ENCODE data around the gene TBC1D17.

Gene TBC1D17

DNA sequence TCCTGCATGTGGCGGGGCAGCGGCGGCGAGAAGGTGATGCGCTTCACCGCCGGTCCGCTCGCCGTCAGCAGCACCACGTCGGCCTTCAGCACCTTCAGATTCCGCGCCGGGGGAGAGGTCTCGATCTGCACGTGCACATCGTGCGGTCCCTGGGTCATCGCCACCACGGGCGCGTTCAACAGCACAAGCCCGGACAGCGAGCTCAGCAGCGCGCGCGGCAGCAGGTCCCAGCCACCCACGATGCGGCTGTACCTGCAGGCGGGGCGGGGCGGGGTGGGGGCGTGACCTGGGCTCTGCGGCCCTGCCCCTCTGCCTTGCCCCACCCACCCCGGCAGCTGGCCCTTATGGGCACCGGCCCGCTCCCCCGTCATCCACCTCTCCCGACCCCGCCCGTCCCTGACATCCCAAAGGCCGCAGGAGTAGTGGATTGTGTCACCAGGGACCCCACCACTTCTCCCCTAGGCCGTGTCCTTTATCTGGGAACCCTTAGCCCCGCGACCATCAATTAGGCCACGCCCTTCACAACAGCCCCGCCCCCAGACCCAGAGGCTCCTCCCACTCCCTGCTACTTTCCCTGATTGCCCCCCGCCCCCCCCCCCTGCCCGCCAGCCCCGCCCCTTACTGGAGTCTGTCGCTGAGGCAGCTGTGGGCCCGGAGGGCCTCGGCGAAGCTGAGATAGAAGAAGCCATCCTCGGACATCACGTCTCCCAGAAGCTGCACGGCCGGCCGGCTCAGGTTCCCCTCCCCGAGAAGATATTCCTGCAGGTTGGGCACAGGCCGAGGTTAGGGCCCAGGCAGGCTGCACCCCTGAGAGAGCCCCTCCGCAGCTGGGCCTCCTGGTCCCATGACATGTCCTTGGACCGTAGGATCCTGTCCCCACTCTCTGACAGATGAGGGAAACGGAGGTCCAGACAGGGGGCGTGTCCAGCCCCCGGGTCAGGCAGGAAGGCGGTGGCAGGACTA, 13.1 kb downstream of the TBC1D17 start:
- in situ Hi-C loops (cut with HindIII; ENCODE audit: low sequenced_read_pairs), result no loop called here

DNA sequence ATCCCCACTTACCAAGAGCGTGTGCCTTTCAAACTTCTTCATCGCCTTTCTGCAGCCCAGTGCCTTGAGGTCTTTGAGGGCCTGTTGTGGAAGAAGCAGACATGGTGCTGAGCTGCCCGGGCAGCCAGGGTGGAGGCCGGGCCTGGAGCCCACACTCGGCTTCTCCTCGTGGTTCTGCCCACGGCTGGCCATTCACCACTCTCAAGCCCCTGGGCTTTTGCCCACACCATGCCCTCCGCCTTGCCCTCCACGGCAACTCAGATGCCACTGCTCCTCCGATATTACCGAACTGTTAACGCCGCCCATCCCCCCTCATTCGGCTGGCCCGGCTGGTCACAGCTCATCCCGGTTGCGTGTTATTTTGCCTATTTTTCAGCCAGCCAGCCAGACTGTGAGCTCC, 13.9 kb downstream of the TBC1D17 start:
- in situ Hi-C loops (cut with HindIII; ENCODE audit: low sequenced_read_pairs), result no loop called here

DNA sequence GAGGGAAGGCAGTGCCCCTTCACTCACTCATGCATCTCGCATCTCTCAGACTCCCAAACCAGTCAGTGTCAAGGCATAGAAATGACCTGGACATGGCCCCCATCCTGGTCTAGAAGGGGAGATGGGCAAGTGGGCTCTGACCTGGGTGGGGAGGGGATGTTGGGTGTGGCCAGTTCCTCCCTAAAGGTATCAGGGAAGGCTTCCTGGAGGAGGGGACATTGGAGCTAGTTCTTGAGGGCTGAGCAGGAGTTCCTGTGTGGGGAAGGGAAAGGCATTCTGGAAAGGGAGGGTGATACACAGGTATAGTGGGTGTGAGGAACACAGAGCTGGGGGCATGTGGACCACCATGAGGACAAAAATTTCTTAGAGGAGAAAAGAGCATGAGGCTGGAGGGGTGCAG, 15.2 kb downstream of the TBC1D17 start:
- in situ Hi-C loops (cut with HindIII; ENCODE audit: low sequenced_read_pairs), result no loop called here

DNA sequence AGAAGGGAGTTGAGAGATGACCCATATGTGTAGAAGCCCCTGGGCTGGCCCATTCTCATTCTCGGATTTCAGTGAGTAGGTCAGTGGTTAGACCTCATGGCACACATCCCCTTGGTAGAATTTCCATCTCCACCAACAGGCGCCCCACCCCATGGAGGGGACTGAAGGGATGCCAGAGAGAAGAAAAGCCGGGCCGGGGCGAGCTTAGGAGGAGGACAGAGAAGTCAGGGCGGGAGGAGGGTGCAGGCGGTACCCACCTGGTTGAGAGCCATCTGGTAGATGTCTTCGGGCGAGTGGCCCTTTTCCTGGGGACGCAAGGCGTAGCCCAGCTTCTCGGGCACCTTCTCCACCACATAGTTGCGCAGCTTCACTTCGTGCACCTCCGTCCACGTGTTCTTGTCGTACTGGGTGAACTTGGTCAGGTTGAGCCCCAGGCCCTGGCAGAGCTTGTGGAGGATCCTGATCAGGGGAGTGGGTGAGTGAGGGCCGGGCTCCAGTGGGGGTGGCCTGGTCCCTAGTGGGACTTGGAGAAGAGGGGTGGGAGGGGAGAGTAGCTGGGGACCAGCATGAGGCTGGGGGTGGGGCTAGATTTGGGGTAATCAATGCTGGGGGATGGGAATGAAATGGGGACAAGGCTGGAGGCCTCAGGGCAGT, 16.6 kb downstream of the TBC1D17 start:
- in situ Hi-C loops (cut with HindIII; ENCODE audit: low sequenced_read_pairs), result no loop called here

DNA sequence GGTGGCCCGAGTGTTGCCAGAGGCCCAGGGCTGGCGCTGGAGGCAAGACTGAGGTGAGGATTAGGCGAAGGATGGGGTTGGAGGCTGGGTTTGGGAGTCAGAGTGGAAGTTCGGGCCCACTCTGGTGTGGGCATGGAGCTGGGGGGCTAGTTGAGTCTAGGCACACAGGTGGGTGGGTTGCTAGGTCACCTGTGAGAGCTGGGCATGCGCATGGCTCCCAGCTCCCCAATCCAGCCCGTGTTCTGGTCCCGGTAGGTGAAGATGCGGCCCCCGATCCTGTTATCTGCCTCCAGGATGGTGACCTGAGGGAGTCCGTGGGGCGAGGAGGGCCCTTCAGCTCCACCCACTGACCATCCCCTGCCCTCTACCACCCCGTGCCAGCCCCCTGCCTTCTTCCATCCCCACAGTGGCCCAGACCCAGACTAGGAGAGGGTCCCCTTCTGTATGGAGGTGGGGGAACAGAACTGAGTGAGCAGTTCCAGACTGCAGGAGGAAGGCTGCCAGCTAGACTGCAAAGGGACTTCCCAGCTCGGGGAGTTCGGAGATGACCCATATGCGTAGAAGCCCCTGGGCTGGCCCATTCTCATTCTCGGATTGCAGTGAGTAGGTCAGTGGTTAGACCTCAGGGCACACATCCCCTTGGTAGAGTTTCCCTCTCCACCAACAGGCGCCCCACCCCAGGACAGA, 17.5 kb downstream of the TBC1D17 start:
- in situ Hi-C loops (cut with HindIII; ENCODE audit: low sequenced_read_pairs), result no loop called here

DNA sequence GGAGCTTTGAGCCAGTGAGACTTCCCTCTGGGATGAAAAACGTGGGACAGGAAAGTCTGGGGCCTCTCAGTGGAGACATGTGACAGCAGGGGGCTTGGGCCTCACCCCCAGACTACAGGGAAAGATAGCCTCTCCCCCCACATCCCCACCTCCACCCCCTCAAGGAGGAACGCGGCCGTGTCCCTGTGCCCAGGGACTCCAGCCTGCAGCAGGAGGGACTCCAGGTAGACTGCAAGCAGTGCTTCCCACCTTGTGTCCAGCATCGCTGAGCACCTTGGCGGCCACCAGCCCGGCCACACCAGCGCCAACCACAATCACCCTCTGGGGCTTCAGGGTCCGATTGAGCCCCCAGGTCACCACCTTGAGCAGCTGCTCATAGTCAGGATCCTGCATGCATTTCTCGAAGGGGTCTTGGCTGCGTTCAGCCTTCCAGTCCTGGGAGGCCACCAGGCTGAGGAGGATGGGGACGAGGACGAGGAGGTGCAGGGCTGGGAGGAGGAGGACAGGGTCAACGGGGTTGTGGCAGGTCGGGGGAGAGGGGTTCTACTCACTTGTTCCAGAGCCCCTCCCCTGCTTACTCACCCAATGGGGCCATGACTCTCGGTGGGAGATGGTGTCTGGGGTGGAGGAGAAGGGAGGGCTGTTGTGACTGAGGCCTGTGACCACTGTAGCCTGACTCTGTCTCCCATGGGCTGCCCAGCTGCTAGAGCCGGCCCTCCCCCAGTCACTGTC, 18.2 kb downstream of the TBC1D17 start:
- in situ Hi-C loops (cut with HindIII; ENCODE audit: low sequenced_read_pairs), result no loop called here

DNA sequence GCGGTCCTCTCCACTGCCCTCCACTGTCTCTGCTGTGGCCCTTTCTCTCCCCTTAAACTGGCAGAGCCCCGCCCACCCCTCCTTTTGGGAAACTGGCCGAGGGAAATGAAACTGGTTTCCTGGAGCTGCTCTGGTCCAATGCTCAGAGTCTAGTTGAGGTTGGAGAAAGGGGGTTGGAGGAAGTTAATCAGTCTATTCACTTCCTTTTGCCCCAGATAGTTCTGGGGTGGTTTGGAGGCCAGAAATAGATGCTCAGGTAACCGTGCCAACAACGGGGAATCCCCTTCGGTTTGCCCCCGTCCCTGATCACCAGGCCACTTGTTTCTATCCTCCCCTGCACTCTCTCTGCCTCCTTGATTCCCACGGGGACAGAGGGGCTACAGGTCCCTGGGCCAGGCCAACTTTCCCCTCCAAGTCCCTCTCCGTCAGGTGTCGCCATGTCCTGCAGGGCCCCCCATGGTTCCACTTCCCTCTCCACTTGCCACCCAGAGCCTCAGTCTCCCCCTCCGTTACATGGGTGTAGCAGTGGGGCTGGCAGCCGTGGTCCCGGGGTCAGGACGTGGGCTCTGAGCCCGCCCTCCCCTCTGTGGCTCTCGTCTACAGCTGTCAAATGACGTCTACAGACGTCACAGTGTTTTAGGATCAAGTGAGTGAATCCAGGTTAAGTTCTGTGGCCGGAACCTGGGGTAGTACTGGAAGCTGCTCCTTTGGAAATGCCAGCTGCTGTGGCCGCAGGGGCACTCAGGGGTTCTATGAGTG, 19.5 kb downstream of the TBC1D17 start, which contains the start of gene IL4I1:
IL4I1 (minus strand) TSS at position 25 of the 759 bp plus-strand sequence. CDS start 727 bp downstream, outside the sequence.
- in situ Hi-C loops (cut with HindIII; ENCODE audit: low sequenced_read_pairs), result no loop called here

DNA sequence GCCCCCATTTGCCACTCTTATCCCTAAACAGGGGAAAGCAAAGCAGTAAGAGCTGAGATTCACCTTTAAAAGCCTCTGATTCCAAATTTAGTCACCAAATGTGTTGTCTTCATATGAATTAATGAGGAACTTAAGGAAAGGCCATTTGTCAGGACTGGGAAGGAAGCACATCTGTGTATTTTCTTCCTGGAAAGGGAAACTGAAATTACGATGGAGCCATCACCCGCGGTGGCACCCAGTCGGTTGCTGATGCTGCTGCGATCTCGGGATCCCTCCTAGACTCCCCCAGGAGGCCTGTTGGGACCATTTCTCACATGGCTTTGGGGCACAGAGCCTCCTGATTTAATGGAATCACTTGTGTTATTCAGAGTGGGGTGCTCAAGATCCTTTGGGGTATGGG, 26.6 kb downstream of the TBC1D17 start:
- in situ Hi-C loops (cut with HindIII; ENCODE audit: low sequenced_read_pairs), result no loop called here

DNA sequence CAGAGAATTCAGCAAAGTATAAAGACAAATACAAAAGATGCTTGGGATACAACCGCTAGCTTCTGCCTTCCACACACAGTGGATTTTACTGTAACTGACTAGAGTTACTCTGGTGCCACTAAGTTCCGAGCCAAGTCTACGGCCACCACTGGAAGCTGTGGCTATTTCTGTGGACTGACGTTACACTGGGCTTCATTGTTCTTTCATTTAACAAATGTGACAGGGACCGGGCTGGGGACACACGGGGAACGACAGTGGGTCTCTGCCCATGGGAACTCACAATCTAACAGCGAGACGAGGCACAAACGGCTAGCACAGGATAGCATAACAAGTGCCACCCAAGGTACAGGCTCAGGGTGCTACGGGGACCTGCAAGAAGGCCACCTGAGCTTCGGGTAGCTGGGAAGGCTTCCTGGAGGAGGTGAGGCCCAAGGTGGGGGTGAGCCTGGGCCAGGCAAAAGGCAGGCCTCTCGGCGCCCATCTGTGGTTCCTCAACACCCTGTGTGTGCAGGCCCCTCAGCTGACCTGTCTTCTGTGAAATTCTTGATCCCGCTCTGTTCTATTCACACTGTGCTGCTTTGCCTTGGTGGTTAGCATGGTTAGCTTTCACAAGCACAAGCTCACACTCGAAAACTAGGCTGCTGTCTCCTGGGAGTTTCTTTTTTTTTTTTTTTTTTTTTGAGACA, 29.5 kb downstream of the TBC1D17 start:
- in situ Hi-C loops (cut with HindIII; ENCODE audit: low sequenced_read_pairs), result no loop called here

DNA sequence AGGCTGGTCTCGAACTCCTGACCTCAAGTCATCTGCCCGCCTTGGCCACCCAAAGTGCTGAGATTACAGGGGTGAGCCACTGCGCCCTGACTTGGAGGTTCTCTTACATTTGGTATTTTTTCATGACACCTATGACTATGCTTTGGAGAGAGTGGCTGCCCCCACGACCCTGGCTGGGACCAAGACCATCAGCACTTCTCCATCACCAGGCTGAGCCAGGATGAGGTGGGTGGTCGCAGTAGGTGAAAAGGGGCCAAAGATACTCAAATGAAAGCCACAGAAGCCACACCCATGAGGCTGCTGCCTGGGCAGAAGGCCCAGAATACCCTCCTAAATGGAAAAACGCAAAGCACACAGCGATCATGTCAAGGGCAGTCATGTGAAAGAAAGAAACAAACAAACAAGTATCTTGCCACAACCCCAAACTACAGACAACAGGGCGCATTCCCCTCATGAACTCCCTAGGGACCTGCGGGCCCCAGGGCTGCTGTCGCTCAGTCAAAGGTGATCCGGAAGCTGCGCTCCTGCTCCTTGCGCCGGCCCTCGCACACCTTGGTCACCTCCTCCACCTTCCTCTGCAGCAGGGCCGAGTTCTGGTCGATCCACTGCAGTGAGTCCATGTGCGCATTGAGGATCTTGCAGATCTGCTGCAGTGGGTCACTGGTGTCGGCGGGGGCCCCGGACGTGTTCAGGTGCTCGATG, 30.4 kb downstream of the TBC1D17 start:
- in situ Hi-C loops (cut with HindIII; ENCODE audit: low sequenced_read_pairs), result no loop called here

DNA sequence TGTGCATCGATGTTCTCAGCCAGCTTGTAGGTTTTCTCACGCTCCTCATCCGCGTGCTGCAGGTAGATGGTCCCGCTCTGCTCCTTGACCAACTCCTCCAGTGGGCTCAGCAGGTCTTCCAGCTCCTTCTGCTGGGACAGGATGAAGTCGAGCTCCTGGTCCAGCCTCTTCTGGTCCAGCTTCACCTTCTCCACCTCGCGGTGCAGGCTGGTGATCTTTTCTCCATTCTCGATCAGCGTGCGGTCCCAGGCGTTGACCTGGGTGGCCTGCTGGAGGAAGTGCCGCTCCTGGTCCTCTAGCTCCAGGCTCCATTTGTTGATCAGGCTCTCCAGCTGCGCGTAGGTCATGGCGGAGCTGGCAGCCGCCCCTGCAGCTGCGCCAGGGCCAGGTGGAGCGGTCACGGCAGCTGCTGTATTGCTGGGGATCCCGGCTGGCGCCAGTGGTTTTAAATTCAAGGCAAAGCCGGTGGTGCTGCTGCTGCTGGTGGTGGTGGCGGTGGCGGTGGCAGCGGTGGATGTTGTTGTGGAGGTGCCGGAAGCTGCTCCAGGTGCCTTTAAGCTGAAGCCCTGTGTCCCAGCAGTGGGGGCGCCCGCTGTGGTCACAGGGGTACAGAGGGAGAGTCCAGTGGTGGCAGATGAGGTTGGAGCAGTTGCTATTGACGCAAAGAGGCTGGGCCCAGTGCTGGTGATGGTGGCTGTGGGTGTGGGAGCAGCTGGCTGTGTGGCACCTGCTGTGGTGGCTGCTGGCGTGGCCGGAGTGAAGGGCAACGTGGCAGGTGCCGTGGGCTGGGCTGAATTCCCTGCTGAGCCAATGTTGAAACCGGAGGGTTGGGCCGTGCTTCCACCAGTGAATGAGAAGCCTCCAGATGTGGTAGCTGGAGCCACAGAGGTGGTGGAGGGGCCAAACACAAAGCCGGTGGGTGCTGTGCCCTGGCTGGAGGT, 31.2 kb downstream of the TBC1D17 start:
- in situ Hi-C loops (cut with HindIII; ENCODE audit: low sequenced_read_pairs), result no loop called here

DNA sequence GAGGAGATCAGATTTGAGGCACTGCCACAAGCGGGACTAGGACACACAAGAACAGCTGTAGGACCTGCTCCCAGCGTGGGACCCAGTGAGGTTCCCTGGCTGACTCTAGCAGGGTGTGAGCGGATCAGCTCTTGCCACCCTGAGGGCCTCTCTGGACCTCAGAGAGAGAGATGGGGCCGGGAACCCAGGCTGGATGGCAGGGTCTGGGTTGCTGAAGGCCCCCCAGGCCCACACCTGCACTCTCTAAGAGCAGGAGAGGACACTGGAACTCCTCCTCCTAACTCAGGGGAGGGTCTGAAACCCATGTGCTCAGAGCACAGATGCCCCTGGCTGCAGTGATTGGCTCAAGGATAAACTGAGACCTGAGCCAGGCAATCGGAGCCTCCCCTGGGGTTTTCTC, 32.7 kb downstream of the TBC1D17 start:
- in situ Hi-C loops (cut with HindIII; ENCODE audit: low sequenced_read_pairs), result no loop called here

DNA sequence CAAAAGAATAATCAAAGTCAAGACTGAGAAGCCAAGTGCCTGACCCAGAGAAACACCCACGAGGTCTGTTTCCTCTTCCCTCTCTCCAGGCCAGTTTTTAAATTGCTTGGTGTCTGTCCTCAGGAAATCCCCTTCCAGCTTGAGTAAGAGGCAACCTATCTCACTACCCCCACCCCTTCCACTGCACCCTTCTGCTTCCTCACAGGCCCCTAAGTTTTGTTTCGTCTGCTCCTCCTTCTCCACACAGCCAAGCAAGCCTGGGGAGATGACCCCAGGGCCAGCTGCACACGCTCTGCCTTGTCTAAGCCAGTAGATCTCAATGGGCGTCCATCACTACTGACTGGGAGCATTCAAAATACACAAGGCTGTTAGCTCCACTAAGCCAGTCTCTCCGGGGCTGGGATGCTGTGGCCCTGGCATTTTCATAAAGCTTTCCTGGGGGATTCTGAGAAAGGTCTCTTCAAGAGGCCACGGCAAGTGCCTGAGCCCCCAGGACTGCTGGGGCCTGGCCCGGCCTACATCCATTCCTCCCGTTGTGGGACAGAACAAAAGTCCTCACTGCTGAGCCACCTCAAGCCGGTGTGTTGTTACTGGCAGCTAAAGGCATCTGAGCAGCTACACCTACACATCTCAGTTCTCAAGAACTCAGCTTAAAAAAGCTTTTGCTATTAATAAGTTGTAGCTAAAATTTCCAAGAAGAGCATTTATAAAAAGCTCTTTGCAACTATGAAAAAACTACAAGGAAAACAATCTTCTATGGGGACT, 34.1 kb downstream of the TBC1D17 start:
- in situ Hi-C loops (cut with HindIII; ENCODE audit: low sequenced_read_pairs), result no loop called here

DNA sequence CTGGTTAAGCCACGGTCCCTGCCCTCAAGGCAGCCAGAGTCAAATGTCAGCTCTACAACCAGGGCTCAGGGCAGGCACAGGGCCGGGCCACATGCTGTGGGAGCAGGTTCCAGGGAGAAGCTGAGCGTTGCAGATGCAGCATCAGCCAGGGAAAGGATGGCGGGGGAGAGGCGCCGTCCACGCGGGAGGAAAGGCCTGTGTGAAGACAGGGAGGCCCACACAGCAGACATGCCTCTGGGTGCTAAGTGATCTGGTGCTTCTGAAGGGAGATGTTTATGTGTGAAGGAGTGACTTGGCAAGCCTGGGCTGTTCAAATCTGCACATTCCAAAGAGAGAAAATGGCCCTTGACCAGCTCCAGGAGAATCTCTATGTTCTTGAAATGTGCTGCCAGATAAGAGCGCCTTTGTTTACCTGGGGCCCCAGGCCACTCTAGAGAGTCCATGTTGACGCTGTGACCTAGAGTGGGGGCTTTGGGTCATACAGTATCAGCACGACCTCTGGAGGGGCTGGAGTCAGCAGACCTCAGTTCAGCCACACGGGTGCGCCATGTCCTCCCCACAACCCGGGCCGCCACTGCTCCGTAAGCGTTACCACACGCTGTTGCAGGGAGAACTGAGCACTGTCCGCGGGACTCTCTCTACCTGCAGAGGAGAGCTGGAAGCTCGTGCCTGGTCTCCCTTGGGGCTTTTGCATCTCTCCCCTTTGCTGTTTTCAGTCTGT, 35.6 kb downstream of the TBC1D17 start:
- in situ Hi-C loops (cut with HindIII; ENCODE audit: low sequenced_read_pairs), result no loop called here

DNA sequence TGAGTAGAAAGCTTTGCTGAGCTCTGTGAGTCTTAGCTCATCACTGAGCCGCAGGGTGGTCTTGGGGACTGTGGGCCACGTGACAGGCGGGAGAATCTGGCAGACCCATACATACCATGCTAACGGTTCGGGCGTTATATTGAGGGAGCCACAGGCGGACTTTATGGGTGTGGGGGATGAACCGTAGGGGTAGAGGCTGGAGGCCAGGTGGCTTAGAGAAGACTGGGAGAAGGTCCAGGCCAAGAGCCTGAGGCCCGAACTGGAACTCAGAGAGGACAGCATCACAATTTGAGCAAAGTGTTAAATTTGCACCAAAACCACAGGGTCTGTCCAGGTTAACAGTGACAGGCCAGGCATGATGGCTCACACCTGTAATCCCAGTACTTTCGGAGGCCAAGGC, 36.2 kb downstream of the TBC1D17 start:
- in situ Hi-C loops (cut with HindIII; ENCODE audit: low sequenced_read_pairs), result no loop called here

DNA sequence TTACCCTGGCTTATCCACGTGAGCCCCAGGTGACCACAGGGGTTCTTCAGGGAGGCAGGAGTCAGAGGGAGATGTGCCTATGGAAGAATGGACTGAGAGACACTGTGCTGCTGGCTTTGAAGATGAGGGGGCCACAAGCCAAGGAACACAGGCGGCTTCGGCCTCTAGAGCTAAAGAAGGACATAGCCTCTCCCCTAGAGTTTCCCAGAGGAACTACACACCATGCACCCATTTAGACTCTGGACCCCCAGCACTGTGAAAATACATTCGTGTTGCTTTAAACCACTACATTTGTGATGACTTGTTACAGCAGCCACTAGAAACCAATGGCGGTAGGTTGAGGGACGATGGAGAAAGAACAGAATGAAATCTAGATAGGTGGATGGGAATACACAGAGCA, 37.8 kb downstream of the TBC1D17 start:
- in situ Hi-C loops (cut with HindIII; ENCODE audit: low sequenced_read_pairs), result no loop called here
